Stimulated activated CD8-positive, alpha-beta memory T cell treated with anti-CD3 and anti-CD28 coated beads, Interleukin-15, amount 100 ng/mL, for 4 hours (primary cell): Measurements from ENCODE around the gene SACM1L.

Experiments used
- DNase-seq, 2 donors: peaks; one replicate each; pipeline ENCODE4 v3.0.0-alpha.2; 2020; ENCODE audit warnings: low read depth in 2 of 2

SACM1L gene

DNA sequence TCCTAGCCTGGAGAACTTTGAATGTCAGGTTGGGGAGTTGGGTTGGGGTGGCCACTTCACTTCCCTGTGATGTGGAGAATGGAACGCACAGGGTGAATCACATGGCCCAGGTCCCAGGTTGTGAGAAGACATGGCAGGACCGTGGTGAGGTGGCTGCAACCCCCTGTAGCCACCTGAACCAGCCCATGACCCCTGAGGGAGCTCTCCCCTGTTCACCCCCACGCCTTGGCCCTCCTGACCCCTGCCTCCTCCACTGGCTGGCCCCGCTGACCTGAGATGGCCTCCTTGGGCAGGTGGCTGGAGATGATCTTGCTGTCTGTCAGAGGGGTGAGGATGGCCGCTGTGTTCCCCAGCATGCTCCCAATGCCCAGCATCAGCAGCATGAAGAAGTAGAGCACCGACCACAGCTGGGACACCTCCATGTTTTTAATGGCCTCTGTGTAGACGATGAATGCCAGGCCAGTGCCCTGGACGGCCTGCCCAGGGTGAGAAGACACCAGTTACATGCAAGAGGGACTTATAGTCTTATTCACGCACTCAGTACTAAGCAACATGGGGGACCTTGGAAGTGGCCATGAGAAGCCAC, 76.2 kb downstream of the SACM1L start:
- no peak for DNase-seq

DNA sequence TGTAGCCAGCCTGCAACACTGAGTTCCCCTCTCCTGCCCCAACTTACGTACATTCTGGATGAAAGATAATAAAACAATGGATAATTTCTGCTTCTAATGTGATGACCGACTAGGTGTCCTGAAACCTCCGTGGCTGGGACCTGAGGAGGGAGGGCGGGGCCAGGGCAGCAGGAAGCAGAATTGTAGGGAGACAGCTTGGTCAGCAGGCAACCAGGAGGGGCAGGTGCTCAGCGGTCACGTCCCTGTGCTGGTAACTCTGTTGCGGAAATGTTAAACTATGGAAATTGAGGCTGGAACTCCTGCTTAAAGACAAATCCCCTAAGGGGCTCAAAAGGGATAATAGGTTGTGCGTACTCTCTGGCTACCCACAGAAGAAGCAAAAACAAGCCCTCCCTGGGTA, 76.8 kb downstream of the SACM1L start:
- no peak for DNase-seq

DNA sequence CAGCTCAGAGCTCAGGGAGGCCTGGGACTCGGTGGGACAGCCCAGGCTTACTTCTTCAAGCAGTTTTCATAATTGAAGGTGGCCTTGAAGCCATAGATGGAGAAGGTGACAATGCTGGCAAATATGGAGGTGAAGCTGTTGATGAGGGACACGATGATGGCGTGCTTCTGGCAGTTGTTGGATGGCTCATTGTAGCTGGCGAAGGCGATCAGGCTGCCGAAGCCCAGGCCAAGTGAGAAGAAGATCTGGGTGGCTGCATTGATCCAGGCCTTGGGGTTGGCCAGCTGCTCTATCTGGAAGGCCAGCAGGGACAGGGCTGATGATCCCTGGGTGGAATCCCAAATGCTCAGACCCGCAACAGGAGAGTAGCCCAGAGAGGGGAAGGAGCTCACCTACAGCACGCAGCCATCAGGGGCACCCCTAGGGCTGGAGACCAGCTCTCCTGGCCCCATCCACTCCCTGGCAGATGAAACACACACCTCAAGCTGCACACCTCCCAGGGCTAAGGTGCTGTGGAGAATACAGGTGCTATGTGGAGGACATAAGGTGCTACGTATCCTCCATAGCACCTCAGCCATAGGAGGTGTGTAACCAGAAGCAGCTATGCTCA, 82.1 kb downstream of the SACM1L start:
- no peak for DNase-seq

DNA sequence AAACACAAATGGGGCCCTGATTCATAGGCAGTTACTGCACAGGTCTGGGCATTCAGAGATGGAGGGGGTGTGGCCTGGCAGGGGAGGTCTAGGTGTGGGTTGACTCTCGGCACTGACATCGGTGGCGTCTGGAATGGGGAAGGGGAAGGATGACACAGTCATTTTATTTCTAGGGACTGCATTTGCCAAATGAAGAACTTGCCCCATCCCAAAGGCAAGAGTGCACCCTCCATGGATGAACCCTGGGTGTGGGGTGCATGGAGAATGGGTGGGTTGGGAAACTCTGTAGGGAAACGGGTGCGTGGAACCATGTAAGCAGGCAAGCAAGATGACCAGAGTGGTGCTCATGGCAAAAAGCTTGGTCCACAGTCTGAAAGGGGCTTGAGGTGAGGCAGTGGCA, 82.6 kb downstream of the SACM1L start:
- DNase-seq = no peak

DNA sequence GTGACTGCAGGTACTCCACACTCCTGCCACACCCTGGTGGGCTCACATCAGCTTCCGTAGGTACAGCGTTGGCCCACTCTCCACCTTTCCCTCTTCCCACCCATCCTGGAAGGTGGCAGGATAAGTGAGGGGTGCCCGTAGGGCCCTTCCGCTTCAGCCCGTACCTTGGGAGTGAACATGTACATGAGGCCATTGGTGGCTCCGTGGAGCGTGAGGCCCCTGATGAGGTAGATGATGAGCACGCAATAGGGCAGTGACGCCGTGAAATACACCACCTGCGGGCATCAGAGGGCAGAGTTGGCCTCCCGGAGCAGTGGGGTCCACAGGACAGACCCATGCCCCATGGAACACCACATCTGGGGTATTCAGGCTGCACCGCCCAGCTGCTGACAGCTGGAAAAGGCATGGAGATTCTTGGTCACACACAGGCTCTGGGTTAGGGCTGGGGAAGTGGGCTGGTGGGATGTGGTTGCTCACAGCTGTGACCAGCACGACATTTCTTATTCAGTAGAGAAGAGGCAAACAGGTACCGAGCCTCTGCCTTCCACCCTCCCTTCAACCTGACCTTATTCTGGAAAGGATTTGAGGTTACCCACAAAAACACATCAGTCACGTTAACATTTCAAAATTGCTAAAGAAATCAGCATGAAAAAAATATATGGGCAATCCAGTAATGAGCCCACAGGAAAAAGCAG, 83.3 kb downstream of the SACM1L start:
- no peak for DNase-seq

DNA sequence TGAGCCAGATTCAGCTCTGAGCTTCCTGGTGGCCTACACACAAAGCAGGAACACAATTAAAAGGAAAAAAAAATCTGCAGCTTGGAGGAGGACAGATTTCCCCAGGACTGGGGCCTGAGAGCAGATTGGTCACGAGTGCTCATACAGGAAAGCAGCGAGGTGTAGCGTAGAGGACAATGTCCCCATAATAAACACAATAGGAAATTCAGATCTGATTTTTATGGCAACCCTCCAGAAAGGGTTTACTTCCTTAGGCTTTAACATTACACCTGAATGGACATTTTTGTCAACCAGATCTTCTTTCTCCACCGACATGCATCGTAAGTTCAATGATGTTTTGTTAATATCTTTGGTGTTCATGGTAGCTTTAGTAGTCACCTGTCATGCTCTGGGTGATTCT, 83.9 kb downstream of the SACM1L start:
- no peak for DNase-seq

DNA sequence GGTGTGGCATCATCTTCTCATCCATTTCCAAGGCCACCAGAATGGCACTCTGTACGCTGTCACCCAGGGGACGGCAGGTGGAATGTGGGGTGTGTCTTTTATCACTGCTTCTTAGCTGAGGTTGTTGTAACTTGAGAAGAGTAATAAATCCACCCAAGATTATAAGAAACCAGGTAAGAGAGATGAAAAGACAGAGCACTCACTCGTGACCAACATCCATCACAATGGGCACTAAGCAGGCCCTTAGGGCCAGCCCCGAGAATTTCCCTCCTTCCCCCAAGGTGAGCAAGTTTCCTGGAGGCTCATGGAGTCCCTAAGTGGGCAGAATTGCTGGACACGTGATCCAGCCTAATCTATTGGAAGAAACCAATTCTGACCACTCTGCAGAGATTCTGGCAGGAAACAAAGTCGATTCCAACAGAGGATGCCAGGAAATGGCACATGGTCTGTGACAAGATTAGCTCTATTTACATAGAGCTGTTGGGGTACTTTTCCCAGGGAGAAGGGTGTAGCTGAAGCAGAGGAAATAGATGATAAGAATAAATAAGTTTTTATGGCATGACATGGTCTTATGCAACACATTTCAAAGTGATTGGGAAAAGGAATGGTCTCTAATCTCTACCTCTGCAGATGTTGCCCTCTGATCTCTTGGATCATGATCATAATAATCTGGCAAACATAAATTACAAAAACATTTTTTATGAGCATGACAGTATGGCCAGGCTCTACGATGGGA, 84.7 kb downstream of the SACM1L start:
- no peak for DNase-seq

DNA sequence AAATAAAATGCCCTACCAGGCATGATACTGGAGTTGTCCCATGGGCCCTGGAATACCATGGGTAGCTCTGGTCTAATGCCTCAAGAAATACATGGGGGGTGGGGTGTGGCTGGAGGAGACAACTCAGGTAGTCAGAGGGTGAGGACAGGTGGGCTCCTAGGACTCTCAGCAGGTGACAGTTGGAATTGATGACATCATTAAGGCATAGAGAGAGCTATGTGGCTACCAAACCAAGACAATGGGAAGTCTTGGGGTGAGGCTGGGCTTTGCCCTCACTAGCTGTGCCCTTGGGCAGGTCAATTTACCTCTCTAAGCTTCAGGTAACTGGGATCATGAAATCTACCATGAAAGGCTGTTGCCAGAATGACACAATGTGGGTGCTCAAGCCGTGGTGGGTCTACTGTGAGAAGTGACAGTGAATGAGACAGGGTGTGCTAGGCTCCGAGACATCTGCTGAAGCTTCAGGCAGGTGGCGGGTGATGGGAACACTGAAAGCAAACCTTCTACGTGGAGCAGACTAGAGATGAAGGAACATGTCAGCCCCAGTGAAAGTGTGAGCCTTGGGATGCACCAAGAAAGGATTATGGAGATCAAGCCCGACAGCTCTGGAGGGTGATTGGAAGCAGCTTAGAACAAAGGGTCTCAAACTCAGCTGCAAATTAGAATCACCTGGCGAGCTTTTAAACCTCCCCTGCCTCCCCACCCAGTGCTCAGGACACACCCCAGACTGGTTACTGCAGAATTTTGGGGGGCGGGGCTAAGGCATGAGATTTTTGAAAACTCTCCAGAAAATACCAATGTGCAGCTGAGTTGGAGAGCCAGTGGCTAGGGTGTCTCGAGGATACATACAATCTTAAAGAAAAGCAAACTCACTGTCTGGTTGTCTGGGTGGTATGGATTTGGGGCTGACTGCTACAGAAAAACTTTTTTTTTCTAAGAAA, 85.7 kb downstream of the SACM1L start:
- no peak for DNase-seq

DNA sequence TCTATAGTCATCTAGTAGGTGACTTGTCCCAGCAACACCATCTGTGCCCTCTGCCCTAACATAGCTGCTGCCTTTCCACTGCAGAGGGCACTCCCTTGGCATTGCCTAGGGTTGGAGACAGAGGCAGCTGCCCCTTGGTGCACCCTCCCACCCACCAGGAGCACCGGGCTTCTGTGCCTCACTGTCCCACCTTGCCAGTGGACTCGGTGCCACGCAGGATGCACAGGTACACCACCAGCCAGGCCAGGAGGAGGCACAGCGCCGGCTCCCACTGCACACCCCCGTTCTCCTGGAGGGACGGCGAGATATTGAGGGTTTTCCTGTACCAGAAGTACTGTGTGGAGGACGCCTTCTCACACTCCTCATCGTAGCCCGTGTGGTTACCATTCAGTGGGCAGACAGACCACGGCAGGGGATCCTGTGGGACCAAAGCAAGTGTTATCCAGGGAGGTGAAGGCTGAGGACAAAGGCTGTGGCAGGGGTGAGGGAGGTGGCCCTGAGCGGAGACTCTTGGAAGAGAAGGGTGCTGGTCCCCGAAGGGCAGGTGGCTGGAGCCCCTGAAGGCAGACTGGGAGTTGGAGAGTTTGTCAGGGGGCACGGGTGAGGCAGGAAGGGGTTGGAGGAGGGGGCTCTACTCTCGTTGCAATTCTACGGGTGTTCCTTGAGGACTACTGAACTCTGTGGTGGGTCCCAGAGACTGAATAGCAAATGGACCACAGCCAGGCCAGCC, 86.5 kb downstream of the SACM1L start:
- no peak for DNase-seq

DNA sequence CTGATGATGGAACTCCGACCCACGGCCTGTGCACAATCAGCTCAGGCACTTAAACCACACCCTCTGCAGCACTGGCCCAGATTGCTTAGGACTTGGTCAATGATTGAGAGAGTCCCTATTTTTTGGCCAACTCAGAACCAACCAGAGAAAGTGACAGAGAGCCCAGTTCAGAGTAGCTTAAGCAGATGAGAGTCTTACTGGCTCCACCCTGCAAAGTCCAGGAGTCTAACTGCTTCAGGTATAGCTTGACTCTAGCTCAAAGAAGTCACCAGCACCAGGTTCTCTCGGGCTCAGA, 87.1 kb downstream of the SACM1L start:
- DNase-seq = no peak

DNA sequence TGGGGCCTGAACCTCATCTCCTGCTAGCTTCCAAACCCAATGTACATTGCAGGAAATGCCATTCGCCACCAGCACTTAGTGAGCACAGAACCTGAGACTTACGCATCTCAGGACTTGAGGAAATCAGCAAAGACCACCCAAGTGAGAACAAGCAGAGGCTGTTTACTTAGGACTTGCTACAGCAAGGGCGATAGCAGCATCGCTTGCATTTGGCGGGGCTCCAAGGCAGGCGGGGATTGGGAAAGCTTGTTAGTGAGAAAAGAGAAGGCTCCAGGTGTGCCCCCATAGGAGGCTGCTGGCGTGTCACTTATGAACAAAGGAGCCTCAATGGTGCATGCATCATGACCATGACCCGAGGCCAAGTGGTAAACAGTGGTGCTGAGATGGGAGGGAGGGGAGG, 87.4 kb downstream of the SACM1L start:
- DNase-seq = no peak

DNA sequence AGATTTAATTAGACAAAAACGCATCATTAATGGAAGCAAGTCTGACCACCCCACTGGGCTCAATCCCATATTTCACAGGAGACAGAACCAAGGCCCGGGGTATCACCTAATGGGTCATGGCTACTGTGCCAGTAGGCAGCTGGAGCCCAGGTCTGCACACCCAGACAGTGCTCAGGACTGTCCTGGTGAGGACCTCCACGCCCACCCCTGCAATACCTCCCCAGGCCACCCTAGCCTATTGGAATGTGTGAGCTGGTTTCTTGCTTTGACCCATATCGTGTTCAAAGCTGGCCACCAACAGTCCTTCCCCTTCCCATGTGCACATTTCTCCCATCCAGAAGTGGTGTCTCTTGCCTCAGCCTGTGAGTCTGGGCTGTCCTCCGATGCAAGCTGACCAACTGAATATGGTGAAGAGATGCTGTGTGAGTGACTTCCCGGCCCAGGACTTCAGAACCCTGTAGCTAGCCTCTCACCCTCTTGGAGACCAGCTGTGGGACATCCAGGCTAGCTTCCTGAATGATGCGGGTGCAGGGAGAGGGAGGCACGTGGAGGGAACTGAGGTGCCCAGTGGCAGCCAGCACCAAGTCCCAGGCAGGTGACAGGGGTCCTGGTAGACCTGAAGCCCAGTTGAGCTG, 88.0 kb downstream of the SACM1L start:
- no peak for DNase-seq

DNA sequence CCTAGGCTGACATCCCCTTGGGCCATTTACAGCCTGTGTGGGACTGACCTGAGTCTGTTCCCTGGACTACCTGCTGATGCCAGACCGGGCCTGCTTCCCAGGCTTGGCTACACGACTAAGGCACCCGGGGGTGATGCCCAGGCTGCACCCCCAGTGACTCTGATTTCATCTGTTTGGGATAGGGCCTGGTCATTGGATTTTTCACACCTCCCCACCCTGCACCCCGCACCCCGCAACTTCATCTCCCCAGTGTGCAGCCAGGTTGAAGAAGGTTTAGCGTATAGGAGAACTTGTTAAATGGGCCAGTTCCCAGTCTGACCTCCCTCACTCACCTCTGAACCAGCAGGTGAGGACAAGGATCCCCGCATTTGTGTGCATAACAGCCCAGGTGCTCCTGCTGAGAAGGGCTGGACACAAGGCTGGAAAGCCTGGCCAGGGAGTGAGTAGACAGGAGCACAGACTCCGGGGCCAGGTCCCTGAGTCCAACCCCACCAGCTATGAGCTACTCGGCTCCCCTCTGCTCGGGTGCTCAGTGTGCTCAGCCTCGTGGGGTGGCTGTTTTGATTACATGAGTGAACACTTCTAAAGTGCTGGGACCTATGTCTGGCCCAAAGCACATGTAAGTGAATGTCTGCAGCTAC, 88.7 kb downstream of the SACM1L start:
- DNase-seq = no peak

DNA sequence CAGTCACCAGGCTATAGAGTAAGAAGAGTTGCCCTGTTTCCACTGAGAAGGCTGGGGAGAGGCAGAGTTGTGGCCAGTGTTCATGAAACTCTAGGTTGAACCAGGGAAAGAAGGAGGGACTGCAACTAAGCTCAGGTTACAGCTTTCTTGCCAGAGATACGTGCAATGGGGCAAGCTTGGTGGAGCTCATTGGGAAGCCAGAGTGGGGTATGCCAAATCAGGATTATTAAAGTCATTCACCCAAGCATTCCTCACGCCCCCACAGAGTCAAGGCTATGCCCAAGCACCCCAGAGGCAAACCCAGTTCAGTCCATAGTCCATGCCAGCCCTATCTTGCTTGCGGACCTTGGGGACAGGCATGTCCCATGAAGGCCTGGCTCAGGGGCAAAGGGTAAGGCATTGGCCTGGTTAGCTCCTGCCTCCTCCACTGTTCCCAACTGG, 89.6 kb downstream of the SACM1L start:
- DNase-seq = no peak

DNA sequence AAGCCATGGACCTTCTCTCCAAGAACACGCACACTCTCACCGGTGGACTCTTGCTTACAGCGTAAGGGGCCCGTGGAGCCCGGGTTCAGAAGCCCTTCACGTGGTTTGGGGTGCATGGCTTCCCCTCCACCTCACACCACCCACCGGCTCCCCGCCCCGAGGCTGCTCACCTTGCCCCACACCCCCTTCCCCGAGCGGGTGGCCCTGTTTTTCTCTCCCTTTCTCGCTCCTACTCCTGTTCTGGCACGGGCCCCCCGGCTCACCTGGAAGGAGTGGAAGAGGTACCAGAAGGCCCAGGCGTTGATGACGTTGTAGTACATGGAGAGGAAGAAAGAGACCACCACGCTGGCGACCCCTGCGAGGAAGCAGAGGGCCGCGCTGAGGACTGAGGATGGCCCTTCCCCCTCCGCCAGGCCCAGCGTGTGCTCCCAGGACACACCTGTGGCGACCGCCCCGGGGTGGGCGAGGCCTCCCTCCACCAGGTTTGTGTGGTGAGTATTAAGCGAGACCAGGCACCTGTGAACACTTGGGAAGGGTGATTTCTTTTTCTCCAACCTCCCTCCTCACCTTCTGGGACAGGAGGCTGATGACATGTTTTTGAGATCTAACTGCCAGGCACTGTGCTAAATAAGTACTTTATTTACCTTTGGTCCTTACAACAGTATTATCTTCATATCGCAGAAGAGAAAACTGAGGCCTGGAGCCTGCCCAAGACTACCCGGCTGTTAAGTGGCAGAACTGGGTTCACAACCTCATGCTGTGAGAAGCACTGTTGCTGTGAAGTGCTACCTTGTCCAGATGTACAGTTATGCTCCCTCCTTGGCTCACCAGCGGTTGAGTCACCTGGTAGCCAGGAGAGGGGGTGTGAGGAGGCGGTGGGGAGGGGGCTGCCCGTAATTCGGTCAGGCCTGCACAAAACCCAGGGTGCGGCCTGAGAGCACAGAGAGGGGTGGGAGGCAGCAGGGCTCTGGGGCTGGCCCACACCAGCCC, 90.8 kb downstream of the SACM1L start:
- no peak for DNase-seq

DNA sequence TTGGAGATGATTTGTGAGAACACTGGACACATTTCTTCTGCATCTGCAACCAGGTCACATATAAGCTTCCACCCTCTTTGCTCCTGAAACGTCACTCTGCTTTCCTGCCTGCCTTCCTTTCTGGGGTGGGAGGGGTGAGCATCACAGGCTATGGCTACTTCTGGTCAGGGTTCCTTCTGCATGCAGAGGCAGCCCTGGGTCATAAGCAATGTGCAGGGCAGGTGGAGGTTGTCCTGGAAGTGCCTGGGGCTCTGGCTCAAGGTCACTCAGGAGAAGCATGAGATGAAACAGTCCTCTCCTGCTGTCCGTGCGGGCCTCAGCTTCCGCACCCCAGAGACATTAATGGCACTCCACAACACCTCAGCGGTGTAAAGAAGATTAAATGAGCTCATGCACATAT, 92.1 kb downstream of the SACM1L start:
- DNase-seq = no peak

DNA sequence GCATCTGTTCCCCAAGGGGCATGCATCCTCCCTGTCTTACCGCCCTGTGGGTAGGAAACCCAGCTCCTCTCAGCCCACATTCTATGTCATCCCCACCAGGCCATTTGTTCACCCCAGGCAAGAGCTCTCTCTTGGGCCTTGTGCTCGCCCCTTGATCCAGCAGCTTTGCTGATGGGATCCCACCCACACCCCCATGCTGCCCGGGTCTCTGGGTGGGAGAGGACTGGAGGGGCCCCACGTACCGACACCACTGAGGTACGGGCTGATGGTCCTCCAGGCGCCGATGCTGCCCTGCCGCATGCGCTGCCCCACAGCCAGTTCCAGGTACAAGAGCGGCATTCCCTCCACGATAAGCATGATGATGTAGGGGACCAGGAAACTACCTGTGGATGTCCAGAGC, 92.6 kb downstream of the SACM1L start:
- no peak for DNase-seq

DNA sequence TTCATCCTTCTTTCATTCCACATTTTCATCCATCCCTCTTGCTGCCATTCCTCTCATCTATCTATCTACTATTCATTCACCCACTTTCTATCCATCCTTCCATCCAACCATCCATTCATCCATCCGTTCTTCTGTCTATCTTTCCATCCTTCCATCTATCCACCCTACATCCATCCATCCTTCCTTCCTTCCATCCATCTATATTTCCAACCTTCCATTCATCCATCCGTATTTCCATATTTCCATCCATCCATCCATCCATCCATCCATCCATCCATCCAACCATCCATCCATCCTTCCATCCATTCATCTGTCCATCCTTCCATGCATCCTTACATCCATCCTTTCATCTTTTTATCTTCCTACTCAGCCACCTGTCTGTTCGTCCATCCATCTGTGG, 93.2 kb downstream of the SACM1L start:
- no peak for DNase-seq

DNA sequence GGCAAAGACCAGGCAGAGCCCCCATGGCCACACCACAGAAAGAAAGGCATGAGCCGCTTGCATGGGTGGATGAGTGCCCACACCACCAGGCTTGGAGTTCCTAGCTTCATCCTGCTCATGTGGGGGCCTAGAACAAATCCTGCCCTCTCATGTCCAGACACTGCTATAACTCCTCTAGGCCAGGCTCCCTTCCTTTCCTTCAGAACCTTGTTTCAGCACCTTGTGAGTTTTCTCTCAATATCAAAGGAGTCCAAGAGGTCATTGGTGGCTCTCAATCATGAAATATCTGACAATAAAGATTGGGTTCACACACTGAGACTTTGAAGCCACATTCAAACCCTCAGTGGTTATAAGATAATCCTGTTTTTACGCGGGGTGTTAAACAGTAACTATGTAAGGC, 94.5 kb downstream of the SACM1L start:
- no peak for DNase-seq
